HCT116 (cell line): ENCODE data around the gene PML. TPM values are rescaled to one million over a fixed set of nuclear protein-coding genes. Genes with fewer than 3 reads are reported as not detected.

Experiments used
- ATAC-seq: fragments of 200-7000 bp; cut with Tn5 transposase; 2 replicates; pipeline ENCODE4 v1.9.1; 2020; ENCODE audit warnings: mild to moderate bottlenecking, moderate library complexity
- BruUV-seq: library from RNA; stranded (reverse); fragments of 400-500 nt; replicated peaks from 2 replicates; lab custom pipeline; 2021; lab: Mats Ljungman, UMichigan
- CTCF ChIA-PET: fragments of 300-600 bp; sonication (Branson Sonifier 250); formaldehyde crosslinking; loops from one replicate; lab custom pipeline; 2021; ENCODE audit warnings: antibody characterized with exemption; lab: Charles Lee
- POLR2A ChIA-PET: fragments of 300-600, 350-600 bp; sonication (Branson Sonifier 250); formaldehyde crosslinking; loops from one replicate; lab custom pipeline; 2021; ENCODE audit warnings: antibody characterized with exemption; lab: Charles Lee
- RAD21 ChIA-PET, 2 experiments: fragments of 300-600 bp; sonication (Branson Sonifier 250); formaldehyde crosslinking; loops; one replicate each; lab custom pipeline; 2023; ENCODE audit warnings: low total read pairs in 2 of 2; ENCODE audit not compliant: uncharacterized antibody in 2 of 2, unreplicated experiment in 2 of 2, low non-redundant PET in 1 of 2; lab: Charles Lee
- DNase-seq: peaks from one replicate; pipeline ENCODE4 v3.0.0-alpha.2; 2010; ENCODE audit warnings: low read depth, low spot score
- H2AFZ ChIP-seq: fragments of 200-600 bp; shearing (Covaris generic), sonication (generic); 2 replicates; pipeline ENCODE4 v1.6.1; 2017; ENCODE audit warnings: low read depth, mixed run types, mixed read lengths, antibody characterized with exemption, low read length; ENCODE audit not compliant: poor library complexity, severe bottlenecking
- H3K27ac ChIP-seq: 2 replicates; pipeline ENCODE4 v1.5.1; 2012; ENCODE audit warnings: low read depth, low read length
- H3K27me3 ChIP-seq: fragments of 200-600 bp; sonication (generic); 2 replicates; pipeline ENCODE4 v1.6.1; 2016; ENCODE audit warnings: mixed run types, low read length, mixed read lengths; ENCODE audit not compliant: insufficient read depth
- H3K36me3 ChIP-seq, 2 experiments: fragments of 200-500 bp in 1 of 2; fragments of 200-600 bp in 1 of 2; sonication (Bioruptor generic) in 1 of 2; sonication (generic) in 1 of 2; 2 replicates each; pipeline versions ENCODE4 v1.5.1 to v1.6.1; 2014 to 2016; ENCODE audit warnings: low read length in 2 of 2, inconsistent platforms in 1 of 2, mixed read lengths in 1 of 2, mixed run types in 1 of 2; ENCODE audit not compliant: insufficient read depth in 2 of 2, control insufficient read depth in 1 of 2
- H3K4me1 ChIP-seq, 2 experiments: fragments of 200-600 bp in 1 of 2; sonication (generic) in 1 of 2; 2 replicates each; pipeline versions ENCODE4 v1.5.1 to v1.6.1; 2012 to 2017; ENCODE audit warnings: low read length in 2 of 2, inconsistent platforms in 1 of 2, mild to moderate bottlenecking in 1 of 2, mixed read lengths in 1 of 2, mixed run types in 1 of 2, moderate library complexity in 1 of 2; ENCODE audit not compliant: insufficient read depth in 2 of 2, control insufficient read depth in 1 of 2
- H3K4me2 ChIP-seq: fragments of 200-600 bp; sonication (generic); 2 replicates; pipeline ENCODE4 v1.6.1; 2017; ENCODE audit warnings: mixed run types, low read length, mixed read lengths
- H3K4me3 ChIP-seq, 2 experiments: fragments of 200-600 bp in 1 of 2; sonication (generic) in 1 of 2; replicated peaks in 1 of 2; 2 replicates each; pipeline ENCODE4 v1.5.1; 2011 to 2016; ENCODE audit warnings: low read length in 2 of 2, control low read depth in 1 of 2, low read depth in 1 of 2, mild to moderate bottlenecking in 1 of 2, mixed read lengths in 1 of 2, mixed run types in 1 of 2
- H3K79me2 ChIP-seq: fragments of 200-600 bp; sonication (generic); 2 replicates; pipeline ENCODE4 v1.6.1; 2017; ENCODE audit warnings: mild to moderate bottlenecking, mixed run types, low read length, moderate library complexity, mixed read lengths; ENCODE audit not compliant: insufficient read depth
- H3K9ac ChIP-seq: fragments of 200-600 bp; sonication (generic); 2 replicates; pipeline ENCODE4 v1.6.1; 2016; ENCODE audit warnings: low read length, mixed read lengths
- H3K9me2 ChIP-seq: fragments of 200-600 bp; sonication (generic), shearing (Covaris generic); 2 replicates; pipeline ENCODE4 v1.6.1; 2017; ENCODE audit warnings: mixed run types, mild to moderate bottlenecking, moderate library complexity; ENCODE audit not compliant: insufficient read depth
- H3K9me3 ChIP-seq, 2 experiments: fragments of 200-500 bp in 1 of 2; fragments of 200-600 bp in 1 of 2; sonication (Bioruptor generic) in 1 of 2; sonication (generic) in 1 of 2; 2 replicates each; pipeline ENCODE4 v1.6.1; 2014 to 2017; ENCODE audit warnings: low read length in 2 of 2, mixed read lengths in 2 of 2, inconsistent platforms in 1 of 2, low read depth in 1 of 2, mild to moderate bottlenecking in 1 of 2, mixed run types in 1 of 2, moderate library complexity in 1 of 2; ENCODE audit not compliant: control insufficient read depth in 1 of 2, insufficient read depth in 1 of 2
- H4K20me1 ChIP-seq: fragments of 200-600 bp; sonication (generic), shearing (Covaris generic); 2 replicates; pipeline ENCODE4 v1.6.1; 2017; ENCODE audit warnings: mixed run types, mild to moderate bottlenecking, moderate library complexity; ENCODE audit not compliant: insufficient read depth
- CBX3 ChIP-seq: IDR thresholded peaks from 2 replicates; pipeline ENCODE4 v1.6.1; 2012; ENCODE audit warnings: low read depth
- CEBPB ChIP-seq: IDR thresholded peaks from 2 replicates; pipeline ENCODE4 v1.6.1; 2012; ENCODE audit warnings: low read depth
- ELF1 ChIP-seq: IDR thresholded peaks from 2 replicates; pipeline ENCODE4 v1.6.1; 2012; ENCODE audit warnings: low read depth, borderline replicate concordance
- EZH2 ChIP-seq: fragments of 200-600 bp; sonication (generic); IDR thresholded peaks from 2 replicates; pipeline ENCODE4 v1.6.1; 2017; ENCODE audit warnings: antibody characterized with exemption, mixed run types
- EZH2phosphoT487 ChIP-seq: fragments of 200-600 bp; IDR thresholded peaks from 2 replicates; pipeline ENCODE4 v1.6.1; 2018; ENCODE audit warnings: antibody characterized with exemption, borderline replicate concordance
- FOSL1 ChIP-seq: IDR thresholded peaks from 2 replicates; pipeline ENCODE4 v1.6.1; 2012; ENCODE audit warnings: low read depth
- JUND ChIP-seq: IDR thresholded peaks from 2 replicates; pipeline ENCODE4 v1.6.1; 2012
- POLR2A ChIP-seq: IDR thresholded peaks from 2 replicates; pipeline ENCODE4 v1.7.0; 2011; ENCODE audit warnings: borderline replicate concordance; ENCODE audit not compliant: insufficient read depth, insufficient read length; ENCODE audit errors: extremely low read depth
- POLR2AphosphoS5 ChIP-seq: IDR thresholded peaks from 2 replicates; pipeline ENCODE4 v1.6.1; 2011; ENCODE audit warnings: mild to moderate bottlenecking, low read depth, low read length, moderate library complexity
- REST ChIP-seq: IDR thresholded peaks from 2 replicates; pipeline ENCODE4 v1.6.1; 2012; ENCODE audit warnings: low read depth
- SP1 ChIP-seq: IDR thresholded peaks from 2 replicates; pipeline ENCODE4 v1.6.1; 2012; ENCODE audit warnings: low read depth
- SRF ChIP-seq: IDR thresholded peaks from 2 replicates; pipeline ENCODE4 v1.6.1; 2012; ENCODE audit warnings: low read depth
- TCF7L2 ChIP-seq: IDR thresholded peaks from 2 replicates; pipeline ENCODE4 v1.7.0; 2011; ENCODE audit warnings: borderline replicate concordance, inconsistent platforms; ENCODE audit not compliant: insufficient read depth, insufficient read length; ENCODE audit errors: extremely low read depth
- YY1 ChIP-seq: IDR thresholded peaks from 2 replicates; pipeline ENCODE4 v1.6.1; 2011; ENCODE audit warnings: low read length, low read depth, moderate library complexity, mild to moderate bottlenecking; ENCODE audit not compliant: insufficient replicate concordance; ENCODE audit errors: extremely low read depth
- ZFX ChIP-seq: fragments of 450-650 bp; IDR thresholded peaks from 2 replicates; pipeline ENCODE4 v1.6.1; 2017
- ZNF274 ChIP-seq: fragments of 200-500 bp; sonication (Bioruptor generic); IDR thresholded peaks from 2 replicates; pipeline ENCODE4 v1.6.1; 2014; ENCODE audit warnings: mild to moderate bottlenecking, low read depth, low read length, inconsistent platforms
- intact Hi-C: fragments of 100-400 bp; cut with micrococcal nuclease; formaldehyde crosslinking; loops from 2 replicates; pipeline ENCODE4 v1.10.0; 2022
- total RNA-seq: library from RNA; stranded (reverse); gene quantifications from one replicate; pipeline ENCODE4 v1.2.1, GENCODE V29; 2021; ENCODE audit not compliant: unreplicated experiment
- TF ChIP-seq, protein P1 (sequence below): IDR thresholded peaks from 2 replicates; pipeline ENCODE4 v1.6.1; 2011; ENCODE audit warnings: mild to moderate bottlenecking, low read length, moderate library complexity; ENCODE audit not compliant: insufficient replicate concordance; ENCODE audit errors: extremely low read depth
- TF ChIP-seq, protein P2 (sequence below), 3 experiments: fragments of 200-600 bp in 1 of 3; sonication (generic) in 1 of 3; IDR thresholded peaks in 2 of 3; conservative IDR thresholded peaks in 1 of 3; 2 replicates each; pipeline ENCODE4 v1.5.1; 2012 to 2017; ENCODE audit warnings: low read depth in 2 of 3, low read length in 2 of 3, antibody characterized with exemption in 1 of 3, borderline replicate concordance in 1 of 3, control low read depth in 1 of 3, mild to moderate bottlenecking in 1 of 3, mixed read lengths in 1 of 3, mixed run types in 1 of 3, moderate library complexity in 1 of 3; ENCODE audit not compliant: insufficient read depth in 1 of 3

PML gene
- total RNA-seq, 1 experiment from 2014 or later = 28.1 TPM

DNA sequence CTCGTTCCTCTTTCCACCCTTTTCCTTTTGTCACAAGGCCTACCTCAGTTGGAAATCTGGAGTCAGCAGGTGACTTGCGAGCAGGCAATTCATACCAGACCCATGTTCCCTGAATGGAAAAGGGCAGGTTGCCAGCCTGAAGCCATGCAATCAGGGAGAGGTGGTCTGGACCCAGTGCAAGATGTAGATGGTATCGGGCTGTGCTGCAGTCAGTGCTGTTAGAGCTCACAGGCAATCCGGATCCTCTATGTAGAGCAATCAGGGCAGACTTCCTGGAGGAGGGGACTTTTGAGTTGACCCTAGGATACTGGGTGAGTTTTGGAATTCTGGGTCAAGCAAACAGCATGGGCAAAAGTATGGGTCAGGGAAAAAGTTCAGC lies 49.4 kb upstream of the PML start:
- H3K36me3 ChIP-seq = no peaks in the 10 kb centered on the region
- POLR2A ChIA-PET = no interaction called here
- H3K4me3 ChIP-seq = no peak overlapping the region
- H3K4me1 ChIP-seq = peaks cover 0 to 18% of the 10 kb centered on the region in 2 experiments; a peak in 2 of 4 replicates
- no peak overlapping the region for H3K27ac ChIP-seq
- no peak overlapping the region for H3K4me2 ChIP-seq
- no peaks in the 10 kb centered on the region for H3K27me3 ChIP-seq
- no peaks in the 10 kb centered on the region for H3K79me2 ChIP-seq
- no peak overlapping the region for H3K9ac ChIP-seq
- CTCF ChIA-PET = no interaction called here
- no peaks in the 10 kb centered on the region for H3K9me2 ChIP-seq
- no peak overlapping the region for H2AFZ ChIP-seq
- H3K9me3 ChIP-seq = no peaks in the 10 kb centered on the region
- no TSS peak for BruUV-seq
- ATAC-seq (no peak), DNase-seq (no peak)
- no peak for TF ChIP-seq CBX3
- TF ChIP-seq, protein P1, sequence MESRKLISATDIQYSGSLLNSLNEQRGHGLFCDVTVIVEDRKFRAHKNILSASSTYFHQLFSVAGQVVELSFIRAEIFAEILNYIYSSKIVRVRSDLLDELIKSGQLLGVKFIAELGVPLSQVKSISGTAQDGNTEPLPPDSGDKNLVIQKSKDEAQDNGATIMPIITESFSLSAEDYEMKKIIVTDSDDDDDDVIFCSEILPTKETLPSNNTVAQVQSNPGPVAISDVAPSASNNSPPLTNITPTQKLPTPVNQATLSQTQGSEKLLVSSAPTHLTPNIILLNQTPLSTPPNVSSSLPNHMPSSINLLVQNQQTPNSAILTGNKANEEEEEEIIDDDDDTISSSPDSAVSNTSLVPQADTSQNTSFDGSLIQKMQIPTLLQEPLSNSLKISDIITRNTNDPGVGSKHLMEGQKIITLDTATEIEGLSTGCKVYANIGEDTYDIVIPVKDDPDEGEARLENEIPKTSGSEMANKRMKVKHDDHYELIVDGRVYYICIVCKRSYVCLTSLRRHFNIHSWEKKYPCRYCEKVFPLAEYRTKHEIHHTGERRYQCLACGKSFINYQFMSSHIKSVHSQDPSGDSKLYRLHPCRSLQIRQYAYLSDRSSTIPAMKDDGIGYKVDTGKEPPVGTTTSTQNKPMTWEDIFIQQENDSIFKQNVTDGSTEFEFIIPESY = no peak
- TF ChIP-seq ELF1 = no peak
- no peak for TF ChIP-seq YY1
- TF ChIP-seq ZNF274 = no peak
- no peak for TF ChIP-seq JUND
- TF ChIP-seq REST = no peak
- TF ChIP-seq SP1 = no peak
- TF ChIP-seq FOSL1 = no peak
- TF ChIP-seq TCF7L2 = no peak
- TF ChIP-seq ZFX = no peak
- TF ChIP-seq POLR2A = no peak
- TF ChIP-seq EZH2 = no peak
- no peak for TF ChIP-seq EZH2phosphoT487
- no peak for TF ChIP-seq SRF
- TF ChIP-seq CEBPB = no peak
- no peak for TF ChIP-seq POLR2AphosphoS5
- TF ChIP-seq, protein P2, sequence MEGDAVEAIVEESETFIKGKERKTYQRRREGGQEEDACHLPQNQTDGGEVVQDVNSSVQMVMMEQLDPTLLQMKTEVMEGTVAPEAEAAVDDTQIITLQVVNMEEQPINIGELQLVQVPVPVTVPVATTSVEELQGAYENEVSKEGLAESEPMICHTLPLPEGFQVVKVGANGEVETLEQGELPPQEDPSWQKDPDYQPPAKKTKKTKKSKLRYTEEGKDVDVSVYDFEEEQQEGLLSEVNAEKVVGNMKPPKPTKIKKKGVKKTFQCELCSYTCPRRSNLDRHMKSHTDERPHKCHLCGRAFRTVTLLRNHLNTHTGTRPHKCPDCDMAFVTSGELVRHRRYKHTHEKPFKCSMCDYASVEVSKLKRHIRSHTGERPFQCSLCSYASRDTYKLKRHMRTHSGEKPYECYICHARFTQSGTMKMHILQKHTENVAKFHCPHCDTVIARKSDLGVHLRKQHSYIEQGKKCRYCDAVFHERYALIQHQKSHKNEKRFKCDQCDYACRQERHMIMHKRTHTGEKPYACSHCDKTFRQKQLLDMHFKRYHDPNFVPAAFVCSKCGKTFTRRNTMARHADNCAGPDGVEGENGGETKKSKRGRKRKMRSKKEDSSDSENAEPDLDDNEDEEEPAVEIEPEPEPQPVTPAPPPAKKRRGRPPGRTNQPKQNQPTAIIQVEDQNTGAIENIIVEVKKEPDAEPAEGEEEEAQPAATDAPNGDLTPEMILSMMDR (IDR thresholded peaks at IDR 0.05 in 2 of 3, conservative IDR thresholded peaks at IDR 0.05 in 1 of 3; ENCODE audit: borderline replicate concordance in 1 of 3, insufficient read depth in 1 of 3, low read depth in 2 of 3, low read length in 2 of 3) = no peak
- no peaks in the 10 kb centered on the region for H4K20me1 ChIP-seq
- intact Hi-C loops = no loop called here
- RAD21 ChIA-PET = no interaction called here
